Measurements from ENCODE around the gene KRTAP10-3. TPM values are rescaled to one million over a fixed set of nuclear protein-coding genes. Genes with fewer than 3 reads are reported as not detected.

The KRTAP10-3 gene
- total and polyA plus RNA-seq, 2 experiments from 2014 or later: not detected

GRCh38 chr21:44530221-44530902, 28.2 kb downstream of the KRTAP10-3 start:
- TF ChIP-seq, protein P1, sequence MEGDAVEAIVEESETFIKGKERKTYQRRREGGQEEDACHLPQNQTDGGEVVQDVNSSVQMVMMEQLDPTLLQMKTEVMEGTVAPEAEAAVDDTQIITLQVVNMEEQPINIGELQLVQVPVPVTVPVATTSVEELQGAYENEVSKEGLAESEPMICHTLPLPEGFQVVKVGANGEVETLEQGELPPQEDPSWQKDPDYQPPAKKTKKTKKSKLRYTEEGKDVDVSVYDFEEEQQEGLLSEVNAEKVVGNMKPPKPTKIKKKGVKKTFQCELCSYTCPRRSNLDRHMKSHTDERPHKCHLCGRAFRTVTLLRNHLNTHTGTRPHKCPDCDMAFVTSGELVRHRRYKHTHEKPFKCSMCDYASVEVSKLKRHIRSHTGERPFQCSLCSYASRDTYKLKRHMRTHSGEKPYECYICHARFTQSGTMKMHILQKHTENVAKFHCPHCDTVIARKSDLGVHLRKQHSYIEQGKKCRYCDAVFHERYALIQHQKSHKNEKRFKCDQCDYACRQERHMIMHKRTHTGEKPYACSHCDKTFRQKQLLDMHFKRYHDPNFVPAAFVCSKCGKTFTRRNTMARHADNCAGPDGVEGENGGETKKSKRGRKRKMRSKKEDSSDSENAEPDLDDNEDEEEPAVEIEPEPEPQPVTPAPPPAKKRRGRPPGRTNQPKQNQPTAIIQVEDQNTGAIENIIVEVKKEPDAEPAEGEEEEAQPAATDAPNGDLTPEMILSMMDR (IDR thresholded peaks at IDR 0.05; ENCODE audit: low read depth, low read length): no peak
- H3K4me3 ChIP-seq: no peak overlapping the region
- no peak for DNase-seq (ENCODE audit: low read depth in 1 of 2, low spot score in 1 of 2)
- H3K27me3 ChIP-seq: no peaks in the 10 kb centered on the region
- H3K27ac ChIP-seq: no peak overlapping the region
- no peaks in the 10 kb centered on the region for H3K4me1 ChIP-seq (ENCODE audit: low read depth)
- no peaks in the 10 kb centered on the region for H3K9me3 ChIP-seq (ENCODE audit: low read depth)
- H3K36me3 ChIP-seq: no peaks in the 10 kb centered on the region

GRCh38 chr21:44529503-44530125, 29.0 kb downstream of the KRTAP10-3 start:
- H3K4me1 ChIP-seq (ENCODE audit: low read depth): no peaks in the 10 kb centered on the region
- no peak overlapping the region for H3K4me3 ChIP-seq
- no peaks in the 10 kb centered on the region for H3K36me3 ChIP-seq
- no peaks in the 10 kb centered on the region for H3K27me3 ChIP-seq
- H3K27ac ChIP-seq: no peak overlapping the region
- no peaks in the 10 kb centered on the region for H3K9me3 ChIP-seq (ENCODE audit: low read depth)
- TF ChIP-seq, protein P1 (IDR thresholded peaks at IDR 0.05; ENCODE audit: low read depth, low read length): no peak
- DNase-seq (ENCODE audit: low read depth in 1 of 2, low spot score in 1 of 2): no peak

DNA sequence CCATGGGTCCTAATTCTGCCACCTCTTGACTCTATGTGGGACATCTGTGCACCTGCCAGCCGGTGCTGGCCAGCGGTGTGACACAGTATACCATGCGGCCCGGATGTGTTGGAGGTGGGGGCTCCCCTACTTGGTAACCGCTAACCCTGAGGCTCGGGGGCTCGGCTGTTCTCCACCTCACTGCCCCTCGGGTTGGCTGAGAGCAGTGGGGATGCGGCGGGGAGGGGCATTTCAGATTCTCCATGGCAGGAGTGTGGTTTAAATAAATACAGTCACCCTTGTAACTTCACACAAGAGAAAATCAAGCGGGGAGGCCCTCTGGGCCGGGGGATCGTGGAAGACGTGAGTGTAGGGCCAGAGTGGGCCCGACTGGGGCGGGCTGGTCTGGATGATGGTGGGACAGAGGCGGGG, 29.6 kb downstream of the KRTAP10-3 start:
- H3K9me3 ChIP-seq (ENCODE audit: low read depth): no peaks in the 10 kb centered on the region
- H3K4me3 ChIP-seq: no peak overlapping the region
- H3K27ac ChIP-seq: no peak overlapping the region
- no peaks in the 10 kb centered on the region for H3K4me1 ChIP-seq (ENCODE audit: low read depth)
- H3K27me3 ChIP-seq: no peaks in the 10 kb centered on the region
- TF ChIP-seq, protein P1 (IDR thresholded peaks at IDR 0.05; ENCODE audit: low read depth, low read length): no peak
- H3K36me3 ChIP-seq: no peaks in the 10 kb centered on the region
- no peak for DNase-seq (ENCODE audit: low read depth in 1 of 2, low spot score in 1 of 2)

DNA sequence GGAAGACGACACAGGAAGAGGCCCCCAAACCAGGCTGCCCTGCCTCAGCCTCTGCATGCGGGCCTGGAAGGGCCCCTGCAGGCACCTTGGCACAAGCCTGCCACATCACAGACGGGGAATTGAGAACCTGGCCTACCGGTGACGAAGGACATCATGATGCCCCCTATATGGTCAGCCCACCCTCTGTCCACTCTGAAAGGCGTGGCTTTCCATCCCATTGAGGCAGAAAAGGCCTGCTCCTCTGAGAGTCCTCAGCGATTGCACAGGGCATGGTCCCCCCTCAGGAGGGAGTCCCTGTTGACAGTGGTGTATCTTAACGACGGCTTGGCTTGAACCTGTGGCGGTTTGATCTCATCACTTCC, 30.0 kb downstream of the KRTAP10-3 start:
- H3K9me3 ChIP-seq (ENCODE audit: low read depth): no peaks in the 10 kb centered on the region
- H3K27ac ChIP-seq: no peak overlapping the region
- H3K36me3 ChIP-seq: no peaks in the 10 kb centered on the region
- TF ChIP-seq, protein P1 (IDR thresholded peaks at IDR 0.05; ENCODE audit: low read depth, low read length): no peak
- DNase-seq (ENCODE audit: low read depth in 1 of 2, low spot score in 1 of 2): no peak
- no peak overlapping the region for H3K4me3 ChIP-seq
- no peaks in the 10 kb centered on the region for H3K4me1 ChIP-seq (ENCODE audit: low read depth)
- H3K27me3 ChIP-seq: no peaks in the 10 kb centered on the region

GRCh38 chr21:44527983-44528633, 30.5 kb downstream of the KRTAP10-3 start:
- no peak for DNase-seq (ENCODE audit: low read depth in 1 of 2, low spot score in 1 of 2)
- H3K27ac ChIP-seq: no peak overlapping the region
- no peaks in the 10 kb centered on the region for H3K27me3 ChIP-seq
- H3K4me1 ChIP-seq (ENCODE audit: low read depth): no peaks in the 10 kb centered on the region
- no peaks in the 10 kb centered on the region for H3K9me3 ChIP-seq (ENCODE audit: low read depth)
- TF ChIP-seq, protein P1 (IDR thresholded peaks at IDR 0.05; ENCODE audit: low read depth, low read length): no peak
- H3K36me3 ChIP-seq: no peaks in the 10 kb centered on the region
- no peak overlapping the region for H3K4me3 ChIP-seq

All from cardiac muscle cell (in vitro differentiated cells and primary cell).